HepG2 (cell line): Measurements from ENCODE around the gene CRIP1. TPM values are rescaled to one million over a fixed set of nuclear protein-coding genes. Genes with fewer than 3 reads are reported as not detected.

Source experiments
- HNF1B ChIP-seq: sonication (generic); formaldehyde crosslinking; IDR thresholded peaks from 2 replicates; pipeline ENCODE4 v1.5.1; 2020; ENCODE audit warnings: mild to moderate bottlenecking, moderate library complexity, missing genetic modification reagents
- HOXA7 ChIP-seq: sonication (generic); formaldehyde crosslinking; IDR thresholded peaks from 2 replicates; pipeline ENCODE4 v1.8.1; 2022; ENCODE audit warnings: mild to moderate bottlenecking, missing genetic modification reagents, moderate library complexity
- POGK ChIP-seq: sonication (generic); formaldehyde crosslinking; conservative IDR thresholded peaks from 2 replicates; pipeline ENCODE4 v1.8.0; 2022; ENCODE audit warnings: mild to moderate bottlenecking, moderate library complexity, missing genetic modification reagents
- SOX5 ChIP-seq: IDR thresholded peaks from 2 replicates; pipeline ENCODE4 v1.6.1; 2016; ENCODE audit warnings: borderline replicate concordance
- SRF ChIP-seq: IDR thresholded peaks from 2 replicates; pipeline ENCODE4 v1.6.1; 2011; ENCODE audit warnings: mild to moderate bottlenecking, low read depth, low read length, moderate library complexity
- TEF ChIP-seq: sonication (generic); formaldehyde crosslinking; IDR thresholded peaks from 2 replicates; pipeline ENCODE4 v1.5.0; 2020; ENCODE audit warnings: missing genetic modification reagents
- ZMYM2 ChIP-seq: sonication (generic); formaldehyde crosslinking; IDR thresholded peaks from 2 replicates; pipeline ENCODE4 v1.8.0; 2022; ENCODE audit warnings: mild to moderate bottlenecking, missing genetic modification reagents
- ZNF180 ChIP-seq: sonication (generic); formaldehyde crosslinking; IDR thresholded peaks from 2 replicates; pipeline ENCODE4 v1.4.0; 2020; ENCODE audit warnings: low read depth, missing genetic modification reagents, borderline replicate concordance
- ZNF224 ChIP-seq: sonication (generic); formaldehyde crosslinking; IDR thresholded peaks from 2 replicates; pipeline ENCODE4 v1.5.0; 2020; ENCODE audit warnings: mild to moderate bottlenecking, missing genetic modification reagents
- ZNF816 ChIP-seq: sonication (generic); formaldehyde crosslinking; IDR thresholded peaks from 2 replicates; pipeline ENCODE4 v1.8.0; 2022; ENCODE audit warnings: missing genetic modification reagents, mild to moderate bottlenecking, borderline replicate concordance
- ZNF891 ChIP-seq: sonication (generic); formaldehyde crosslinking; IDR thresholded peaks from 2 replicates; pipeline ENCODE4 v1.5.0; 2020; ENCODE audit warnings: mild to moderate bottlenecking, missing genetic modification reagents
- polyA plus RNA-seq, 8 experiments: library from polyadenylated mRNA; depleted of rRNA in 3 of 8; stranded (reverse) in 7 of 8; unstranded in 1 of 8; fragments of >200 nt; fragmentation: Illumina TruSeq in 4 of 8; extraction: Trizol in 4 of 8; gene quantifications; 2 replicates each; pipeline versions ENCODE4 v1.2.1 to v1.2.3, GENCODE V29; 2011 to 2016; ENCODE audit warnings: low read depth in 4 of 8, missing spikeins in 1 of 8, mixed read lengths in 1 of 8; ENCODE audit not compliant: insufficient read depth in 1 of 8
- total RNA-seq, 5 experiments: library from RNA; depleted of rRNA; stranded (reverse); fragments of >200 nt; fragmentation: Illumina TruSeq; extraction: Trizol; gene quantifications; 2 replicates each; pipeline ENCODE4 v1.2.3, GENCODE V29; 2016; ENCODE audit warnings: low read depth in 1 of 5
- TF ChIP-seq, protein P1 (sequence below): sonication (generic); formaldehyde crosslinking; IDR thresholded peaks from 2 replicates; pipeline ENCODE4 v1.5.1; 2020; ENCODE audit warnings: mild to moderate bottlenecking, missing genetic modification reagents, borderline replicate concordance
- TF ChIP-seq, protein P2 (sequence below): sonication (generic); formaldehyde crosslinking; conservative IDR thresholded peaks from 2 replicates; pipeline ENCODE4 v1.4.0; 2020; ENCODE audit warnings: missing genetic modification reagents

Gene CRIP1
- total and polyA plus RNA-seq, 2 of the 13 experiments (the other 11 are each of a cell fraction or from before 2014, with no cell fraction given), result 53.9 to 59.5 TPM

DNA sequence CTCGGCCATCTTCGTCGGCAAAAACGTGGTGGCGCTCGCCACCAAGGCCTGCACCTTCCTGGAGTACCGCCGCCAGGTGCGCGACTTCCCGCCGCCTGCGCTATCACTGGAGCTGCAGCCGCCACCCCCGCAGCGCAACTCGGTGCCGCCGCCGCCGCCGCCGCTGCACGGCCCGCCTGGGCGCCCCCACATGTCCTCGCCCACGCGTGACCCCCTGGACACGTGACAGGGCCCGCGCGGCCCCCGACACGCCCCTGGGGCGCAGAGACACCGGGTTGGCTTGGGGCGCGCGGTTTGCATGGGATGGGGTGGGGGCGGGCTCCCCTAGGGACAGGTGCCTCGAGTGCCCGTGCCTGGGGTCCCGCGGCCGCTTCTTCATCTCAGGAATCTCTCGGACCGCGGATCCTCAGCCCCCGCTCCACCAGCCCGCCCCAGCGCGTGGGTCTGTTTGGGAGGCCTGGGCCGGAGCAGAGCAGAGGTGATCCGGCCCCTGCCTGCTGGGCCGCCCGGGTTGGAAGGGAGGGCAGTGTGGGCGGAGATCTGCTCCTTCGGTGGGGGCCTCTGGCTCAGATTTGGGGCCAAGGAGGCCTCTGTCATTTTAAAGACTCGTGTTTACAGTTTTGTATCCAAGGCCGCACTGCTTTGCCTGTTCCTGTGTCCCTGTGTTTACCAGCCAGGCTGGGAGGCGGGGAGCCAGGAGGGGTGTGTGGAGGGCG is 43.0 kb downstream of the CRIP1 start (continued):
- TF ChIP-seq, protein P1, sequence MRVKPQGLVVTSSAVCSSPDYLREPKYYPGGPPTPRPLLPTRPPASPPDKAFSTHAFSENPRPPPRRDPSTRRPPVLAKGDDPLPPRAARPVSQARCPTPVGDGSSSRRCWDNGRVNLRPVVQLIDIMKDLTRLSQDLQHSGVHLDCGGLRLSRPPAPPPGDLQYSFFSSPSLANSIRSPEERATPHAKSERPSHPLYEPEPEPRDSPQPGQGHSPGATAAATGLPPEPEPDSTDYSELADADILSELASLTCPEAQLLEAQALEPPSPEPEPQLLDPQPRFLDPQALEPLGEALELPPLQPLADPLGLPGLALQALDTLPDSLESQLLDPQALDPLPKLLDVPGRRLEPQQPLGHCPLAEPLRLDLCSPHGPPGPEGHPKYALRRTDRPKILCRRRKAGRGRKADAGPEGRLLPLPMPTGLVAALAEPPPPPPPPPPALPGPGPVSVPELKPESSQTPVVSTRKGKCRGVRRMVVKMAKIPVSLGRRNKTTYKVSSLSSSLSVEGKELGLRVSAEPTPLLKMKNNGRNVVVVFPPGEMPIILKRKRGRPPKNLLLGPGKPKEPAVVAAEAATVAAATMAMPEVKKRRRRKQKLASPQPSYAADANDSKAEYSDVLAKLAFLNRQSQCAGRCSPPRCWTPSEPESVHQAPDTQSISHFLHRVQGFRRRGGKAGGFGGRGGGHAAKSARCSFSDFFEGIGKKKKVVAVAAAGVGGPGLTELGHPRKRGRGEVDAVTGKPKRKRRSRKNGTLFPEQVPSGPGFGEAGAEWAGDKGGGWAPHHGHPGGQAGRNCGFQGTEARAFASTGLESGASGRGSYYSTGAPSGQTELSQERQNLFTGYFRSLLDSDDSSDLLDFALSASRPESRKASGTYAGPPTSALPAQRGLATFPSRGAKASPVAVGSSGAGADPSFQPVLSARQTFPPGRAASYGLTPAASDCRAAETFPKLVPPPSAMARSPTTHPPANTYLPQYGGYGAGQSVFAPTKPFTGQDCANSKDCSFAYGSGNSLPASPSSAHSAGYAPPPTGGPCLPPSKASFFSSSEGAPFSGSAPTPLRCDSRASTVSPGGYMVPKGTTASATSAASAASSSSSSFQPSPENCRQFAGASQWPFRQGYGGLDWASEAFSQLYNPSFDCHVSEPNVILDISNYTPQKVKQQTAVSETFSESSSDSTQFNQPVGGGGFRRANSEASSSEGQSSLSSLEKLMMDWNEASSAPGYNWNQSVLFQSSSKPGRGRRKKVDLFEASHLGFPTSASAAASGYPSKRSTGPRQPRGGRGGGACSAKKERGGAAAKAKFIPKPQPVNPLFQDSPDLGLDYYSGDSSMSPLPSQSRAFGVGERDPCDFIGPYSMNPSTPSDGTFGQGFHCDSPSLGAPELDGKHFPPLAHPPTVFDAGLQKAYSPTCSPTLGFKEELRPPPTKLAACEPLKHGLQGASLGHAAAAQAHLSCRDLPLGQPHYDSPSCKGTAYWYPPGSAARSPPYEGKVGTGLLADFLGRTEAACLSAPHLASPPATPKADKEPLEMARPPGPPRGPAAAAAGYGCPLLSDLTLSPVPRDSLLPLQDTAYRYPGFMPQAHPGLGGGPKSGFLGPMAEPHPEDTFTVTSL (CRISPR knock-in tag), result no peak
- TF ChIP-seq SRF (no peak), ZNF816 (CRISPR knock-in tag) (no peak), SOX5 (CRISPR knock-in tag) (peak; percentile 28; the same call in 1 of the 2 replicates), ZNF891 (CRISPR knock-in tag) (no peak), POGK (CRISPR knock-in tag) (no peak), ZMYM2 (CRISPR knock-in tag) (no peak), HOXA7 (CRISPR knock-in tag) (no peak), ZNF224 (no peak), TEF (CRISPR knock-in tag) (no peak), ZNF180 (CRISPR knock-in tag) (no peak), HNF1B (CRISPR knock-in tag) (peak; percentile 45; the same call in 1 of the 2 replicates)
- TF ChIP-seq, protein P2, sequence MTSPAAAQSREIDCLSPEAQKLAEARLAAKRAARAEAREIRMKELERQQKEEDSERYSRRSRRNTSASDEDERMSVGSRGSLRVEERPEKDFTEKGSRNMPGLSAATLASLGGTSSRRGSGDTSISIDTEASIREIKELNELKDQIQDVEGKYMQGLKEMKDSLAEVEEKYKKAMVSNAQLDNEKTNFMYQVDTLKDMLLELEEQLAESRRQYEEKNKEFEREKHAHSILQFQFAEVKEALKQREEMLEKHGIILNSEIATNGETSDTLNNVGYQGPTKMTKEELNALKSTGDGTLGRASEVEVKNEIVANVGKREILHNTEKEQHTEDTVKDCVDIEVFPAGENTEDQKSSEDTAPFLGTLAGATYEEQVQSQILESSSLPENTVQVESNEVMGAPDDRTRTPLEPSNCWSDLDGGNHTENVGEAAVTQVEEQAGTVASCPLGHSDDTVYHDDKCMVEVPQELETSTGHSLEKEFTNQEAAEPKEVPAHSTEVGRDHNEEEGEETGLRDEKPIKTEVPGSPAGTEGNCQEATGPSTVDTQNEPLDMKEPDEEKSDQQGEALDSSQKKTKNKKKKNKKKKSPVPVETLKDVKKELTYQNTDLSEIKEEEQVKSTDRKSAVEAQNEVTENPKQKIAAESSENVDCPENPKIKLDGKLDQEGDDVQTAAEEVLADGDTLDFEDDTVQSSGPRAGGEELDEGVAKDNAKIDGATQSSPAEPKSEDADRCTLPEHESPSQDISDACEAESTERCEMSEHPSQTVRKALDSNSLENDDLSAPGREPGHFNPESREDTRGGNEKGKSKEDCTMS (CRISPR knock-in tag), result no peak
